GM15510 (cell line): Measurements from ENCODE around the gene ZNF680.

ENCODE experiments used
- POLR2A ChIP-seq: IDR thresholded peaks from 3 replicates; pipeline ENCODE4 v1.6.1; 2011; ENCODE audit warnings: borderline replicate concordance; ENCODE audit not compliant: insufficient read length; ENCODE audit errors: extremely low read depth

ZNF680 gene

GRCh38 chr7:64559206-64559605 lies 3.7 kb downstream of the ZNF680 start:
- TF ChIP-seq POLR2A: no peak

GRCh38 chr7:64558781-64559180 lies 4.1 kb downstream of the ZNF680 start:
- no peak for TF ChIP-seq POLR2A

DNA sequence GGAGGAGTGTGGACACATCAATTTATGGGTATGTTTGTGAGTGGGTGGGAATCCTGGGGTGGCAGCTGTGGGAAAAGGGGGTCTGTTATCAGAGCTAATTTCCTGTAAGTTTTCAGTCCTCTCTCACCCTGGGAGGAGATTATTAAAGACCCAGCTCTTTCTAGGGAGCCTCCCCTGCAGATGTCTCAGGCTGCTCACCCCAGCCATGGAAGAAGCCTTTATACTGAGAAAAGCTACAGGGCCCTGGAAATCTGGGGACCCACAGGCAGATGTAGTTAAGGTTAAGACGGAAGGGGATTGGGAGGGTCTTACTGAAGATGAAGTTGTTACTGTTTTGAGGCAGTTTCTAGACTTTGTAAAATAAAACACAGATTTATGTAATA lies 4.6 kb downstream of the ZNF680 start:
- no peak for TF ChIP-seq POLR2A

DNA sequence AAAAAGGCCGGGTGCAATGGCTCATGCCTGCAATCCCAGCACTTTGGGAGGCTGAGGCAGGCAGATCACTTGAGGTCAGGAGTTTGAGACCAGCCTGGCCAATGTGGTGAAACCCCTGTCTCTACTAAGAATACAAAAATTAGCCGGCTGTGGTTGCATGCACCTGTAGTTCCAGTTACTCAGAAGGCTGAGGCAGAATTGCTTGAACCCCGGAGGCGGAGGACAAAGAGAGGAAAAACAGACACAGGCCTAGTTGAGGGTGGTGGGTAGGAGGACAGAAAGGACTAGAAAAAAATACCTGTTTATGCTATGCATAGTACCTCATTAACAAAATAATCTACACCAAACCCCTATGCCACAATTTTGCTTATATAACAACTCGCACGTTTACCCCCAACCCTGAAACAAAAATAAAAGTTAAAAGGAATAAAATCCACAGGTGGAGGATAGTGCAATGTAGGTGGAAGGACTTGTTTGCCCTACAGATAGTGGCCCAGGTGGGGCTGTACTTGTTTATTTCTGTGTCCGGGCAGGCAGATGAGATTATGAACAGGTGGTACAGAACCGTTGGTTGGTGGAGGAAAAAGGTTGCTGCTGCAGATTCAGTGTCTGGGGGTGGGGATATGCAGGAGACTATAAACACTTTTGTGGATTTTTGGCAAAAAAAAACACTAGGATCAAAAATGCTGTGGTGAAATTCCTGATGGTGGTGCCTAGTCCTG lies 5.1 kb downstream of the ZNF680 start:
- no peak for TF ChIP-seq POLR2A

- no peak for TF ChIP-seq POLR2A
These were observed 7.8 kb downstream of the ZNF680 start for GRCh38 chr7:64555046-64555445.

DNA sequence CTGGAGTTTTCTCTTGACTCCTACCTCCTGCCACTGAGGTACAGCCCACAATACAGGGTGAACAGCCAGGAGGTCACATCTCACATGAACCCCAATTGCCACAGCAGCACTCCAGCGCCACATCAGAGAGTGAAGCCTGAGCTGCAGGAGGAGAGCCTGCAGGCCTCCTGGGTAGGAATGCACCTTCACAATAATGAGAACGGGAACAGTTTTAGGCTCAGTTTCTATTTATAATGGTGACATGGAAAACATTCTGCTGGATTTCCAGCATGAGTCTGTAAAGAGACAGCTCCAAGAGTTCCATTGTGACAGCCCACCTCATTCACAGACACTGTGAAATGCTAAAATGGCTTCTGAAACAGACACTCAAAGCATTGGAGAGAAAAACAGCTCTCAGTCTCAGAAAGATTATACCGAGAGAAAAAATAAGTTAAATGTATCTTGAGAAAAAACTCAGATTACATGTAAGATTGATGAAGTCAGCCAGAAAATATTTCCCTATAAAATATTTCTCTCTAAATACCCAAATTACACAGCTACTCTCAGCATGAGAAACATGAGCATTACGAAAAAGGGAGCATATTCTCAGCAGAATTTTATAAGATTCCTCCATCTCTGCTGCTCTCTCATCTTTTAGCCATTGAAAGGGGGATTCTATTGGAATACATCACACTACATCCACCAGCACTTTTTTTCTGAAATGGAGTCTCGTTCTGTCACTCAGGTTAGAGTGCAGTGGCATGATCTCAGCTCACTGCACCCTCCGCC lies 11.3 kb downstream of the ZNF680 start:
- TF ChIP-seq POLR2A: no peak

DNA sequence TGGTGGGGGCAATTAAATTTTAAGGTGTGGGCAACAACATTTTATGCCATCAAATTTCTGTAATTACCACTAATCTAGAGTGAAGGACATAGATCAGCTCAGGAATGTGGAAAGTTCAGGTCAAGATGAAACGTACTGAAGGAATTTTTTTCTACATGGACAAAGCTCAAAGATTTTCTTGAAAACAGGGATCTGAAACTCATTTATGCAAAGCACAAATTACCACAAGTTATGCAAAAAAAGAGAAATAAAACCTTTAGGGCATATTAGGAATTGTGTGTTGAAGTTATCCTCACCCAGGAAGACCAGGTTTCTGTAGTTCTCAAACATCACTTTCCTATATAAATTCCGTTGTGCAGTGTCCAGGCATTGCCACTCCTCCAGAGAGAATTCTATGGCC lies 18.9 kb downstream of the ZNF680 start:
- no peak for TF ChIP-seq POLR2A

DNA sequence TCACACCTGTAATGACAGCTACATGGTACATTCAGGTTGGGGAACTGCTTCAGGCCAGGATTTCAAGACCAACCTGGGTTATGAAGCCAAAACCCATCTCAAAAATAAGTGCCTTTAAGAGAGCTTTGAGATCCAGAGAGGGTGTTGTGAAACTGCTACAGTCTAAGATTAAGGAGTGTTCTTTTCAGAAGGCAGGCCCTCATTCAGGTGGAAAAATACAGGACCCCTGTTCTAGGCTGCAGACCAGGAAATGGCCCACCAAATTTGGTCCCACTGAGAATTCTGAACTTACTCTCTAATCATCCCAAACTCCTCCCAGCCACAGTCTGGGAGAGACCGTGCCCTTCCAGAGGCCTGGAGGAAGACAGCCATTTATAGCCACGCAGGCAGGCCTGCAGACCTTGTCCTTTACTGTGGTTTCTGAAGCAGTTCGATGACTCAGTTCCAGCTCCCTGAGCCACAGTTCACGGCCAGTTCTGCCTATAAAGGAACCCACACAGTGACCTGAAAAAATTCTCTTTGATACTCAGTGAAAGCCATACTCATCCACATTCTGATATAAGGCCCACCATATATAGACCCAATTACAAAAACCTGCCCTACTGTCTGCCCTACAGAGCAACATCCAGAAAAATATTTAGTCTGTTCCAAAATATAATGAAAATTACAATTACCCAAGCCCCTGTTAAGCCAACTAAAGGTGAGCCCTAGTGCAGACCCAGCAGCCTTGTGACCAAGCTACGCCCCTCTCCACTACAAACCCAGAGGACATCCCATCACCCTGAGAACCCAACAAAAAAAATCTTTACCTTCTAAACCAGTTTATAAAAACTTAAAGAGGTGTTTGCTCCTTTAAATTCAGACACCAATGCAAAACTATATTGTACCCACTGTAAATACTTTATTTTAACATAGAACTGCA lies 21.2 kb downstream of the ZNF680 start:
- no peak for TF ChIP-seq POLR2A

GRCh38 chr7:64533756-64534155 lies 29.1 kb downstream of the ZNF680 start:
- no peak for TF ChIP-seq POLR2A

DNA sequence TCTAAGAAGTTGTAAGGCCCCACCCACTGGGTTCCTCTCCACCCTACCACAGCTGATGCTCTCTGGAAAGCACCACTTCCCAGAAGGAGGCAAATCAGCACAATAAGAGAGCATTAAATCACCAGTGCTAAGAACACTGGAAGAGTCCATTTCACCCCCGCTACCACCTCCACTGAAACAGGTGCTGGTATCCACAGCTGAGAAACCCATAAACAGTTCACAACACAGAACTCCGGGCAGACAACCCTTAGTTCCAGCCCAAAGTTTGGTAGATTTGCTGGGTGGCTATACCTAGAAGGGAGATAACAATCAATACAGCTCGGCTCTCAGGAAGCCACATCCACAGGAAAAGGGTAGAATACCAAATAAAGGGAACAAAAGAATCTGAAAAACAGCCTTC lies 34.1 kb downstream of the ZNF680 start:
- no peak for TF ChIP-seq POLR2A

- no peak for TF ChIP-seq POLR2A
These were observed 41.4 kb downstream of the ZNF680 start for GRCh38 chr7:64521409-64521984.

GRCh38 chr7:64516451-64516850 lies 46.4 kb downstream of the ZNF680 start:
- TF ChIP-seq POLR2A: no peak

DNA sequence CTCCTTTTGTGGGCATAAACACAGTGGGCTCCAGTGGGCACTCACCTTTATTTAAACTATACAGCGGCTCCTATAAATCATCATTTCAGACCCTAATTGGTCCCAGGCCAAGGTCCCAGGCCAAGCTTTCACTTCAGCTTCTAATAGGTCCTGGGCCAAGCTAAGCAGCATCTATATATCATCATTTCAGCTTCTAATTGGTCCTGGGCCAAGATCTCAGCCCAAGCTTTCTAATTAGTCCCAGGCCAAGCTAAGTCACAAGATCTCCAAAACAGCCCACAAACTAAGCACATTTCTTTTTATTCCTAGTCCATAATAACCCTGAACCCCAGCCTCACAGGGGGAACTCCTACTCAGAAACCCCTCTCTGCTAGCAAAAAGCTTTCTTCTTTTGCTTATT lies 47.1 kb downstream of the ZNF680 start:
- TF ChIP-seq POLR2A: no peak

GRCh38 chr7:64515330-64515729 lies 47.5 kb downstream of the ZNF680 start:
- no peak for TF ChIP-seq POLR2A

- TF ChIP-seq POLR2A: no peak
These were observed 53.3 kb downstream of the ZNF680 start for GRCh38 chr7:64509583-64509982.
